ENCODE data around the gene RFX6. TPM values are rescaled to one million over a fixed set of nuclear protein-coding genes. Genes with fewer than 3 reads are reported as not detected.

The RFX6 gene
- polyA plus RNA-seq, 1 of the 3 experiments (the other 2 are of a cell fraction): not detected

- 0% methylated on average over 1 of the region's 1 CpG for WGBS (ENCODE audit: low lambda C conversion rate)
- H3K9ac ChIP-seq: no peak overlapping the region
- no peaks in the 10 kb centered on the region for H3K79me2 ChIP-seq (ENCODE audit: insufficient read depth)
- no peaks in the 10 kb centered on the region for H3K36me3 ChIP-seq (replicated peaks in 1 of 2; ENCODE audit: control insufficient read depth in 1 of 2, insufficient read depth in 2 of 2, low read length in 1 of 2)
- POLR2A ChIA-PET: no interaction called here
- no peak for TF ChIP-seq GATA2 (CRISPR knock-in tag; IDR thresholded peaks at IDR 0.05)
- no peak for TF ChIP-seq POLR2AphosphoS5 (IDR thresholded peaks at IDR 0.05; ENCODE audit: low read depth, low read length)
- TF ChIP-seq CTCF (IDR thresholded peaks at IDR 0.05): no peak
- TF ChIP-seq ZBTB33 (IDR thresholded peaks at IDR 0.05; ENCODE audit: borderline replicate concordance, low read depth): no peak
- no peak for TF ChIP-seq USF1 (IDR thresholded peaks at IDR 0.05; ENCODE audit: borderline replicate concordance, low read depth)
- TF ChIP-seq NRF1 (IDR thresholded peaks at IDR 0.05; ENCODE audit: low read depth, low read length): no peak
- no peaks in the 10 kb centered on the region for H3F3A ChIP-seq (replicated peaks; ENCODE audit: insufficient read depth)
- CTCF ChIA-PET: interaction anchor here (0.6 kb wide), 1 partner anchor 17 kb away, joined by 3 read pairs; no protein-coding TSS in a partner anchor
- H3K27ac ChIP-seq (ENCODE audit: low read depth in 2 of 2, low read length in 1 of 2): no peak overlapping the region
- H3K9me2 ChIP-seq: no peaks in the 10 kb centered on the region
- H2AFZ ChIP-seq (ENCODE audit: low read depth): no peak overlapping the region
- H3K27me3 ChIP-seq (ENCODE audit: insufficient read depth): no peaks in the 10 kb centered on the region; the same call in 1 of the 2 replicates
- H3K4me1 ChIP-seq (ENCODE audit: control insufficient read depth in 1 of 2, insufficient read depth in 2 of 2, low read depth in 1 of 2, low read length in 1 of 2): no peaks in the 10 kb centered on the region; a peak in 1 of 4 replicates
- DNase-seq: no peak
- no peaks in the 10 kb centered on the region for H3K9me3 ChIP-seq
- no peak overlapping the region for H3K4me3 ChIP-seq (ENCODE audit: low read depth in 2 of 2, low read length in 1 of 2)
- no peak overlapping the region for H3K4me2 ChIP-seq
- H4K20me1 ChIP-seq (ENCODE audit: insufficient read depth): no peaks in the 10 kb centered on the region
These were observed 10.9 kb downstream of the RFX6 start for GRCh38 chr6:116887894-116888293.

GRCh38 chr6:116888732-116889360 is 11.8 kb downstream of the RFX6 start:
- TF ChIP-seq TEAD4 (IDR thresholded peaks at IDR 0.05; ENCODE audit: borderline replicate concordance, insufficient read depth): no peak
- H2AFZ ChIP-seq (ENCODE audit: low read depth): no peak overlapping the region
- POLR2A ChIA-PET: no interaction called here

More at GRCh38 chr6:116888732-116889360, 11.8 kb downstream of the RFX6 start:
- H3K36me3 ChIP-seq (replicated peaks in 1 of 2; ENCODE audit: control insufficient read depth in 1 of 2, insufficient read depth in 2 of 2, low read length in 1 of 2): no peaks in the 10 kb centered on the region
- 0% methylated on average over 2 of the region's 2 CpGs for WGBS (ENCODE audit: low lambda C conversion rate)
- no peaks in the 10 kb centered on the region for H3K9me3 ChIP-seq
- no peak overlapping the region for H3K9ac ChIP-seq
- no peaks in the 10 kb centered on the region for H4K20me1 ChIP-seq (ENCODE audit: insufficient read depth)
- H3K27ac ChIP-seq (ENCODE audit: low read depth in 2 of 2, low read length in 1 of 2): no peak overlapping the region
- H3K4me1 ChIP-seq (ENCODE audit: control insufficient read depth in 1 of 2, insufficient read depth in 2 of 2, low read depth in 1 of 2, low read length in 1 of 2): no peaks in the 10 kb centered on the region
- H3F3A ChIP-seq (replicated peaks; ENCODE audit: insufficient read depth): no peaks in the 10 kb centered on the region
- H3K79me2 ChIP-seq (ENCODE audit: insufficient read depth): no peaks in the 10 kb centered on the region
- CTCF ChIA-PET: no interaction called here
- no peak overlapping the region for H3K4me2 ChIP-seq
- H3K9me2 ChIP-seq: no peaks in the 10 kb centered on the region
- no peaks in the 10 kb centered on the region; the same call in 1 of the 2 replicates for H3K27me3 ChIP-seq (ENCODE audit: insufficient read depth)
- no peak overlapping the region for H3K4me3 ChIP-seq (ENCODE audit: low read depth in 2 of 2, low read length in 1 of 2)
- no peak for DNase-seq

Data from SK-N-SH (cell line).